ENCODE measurements around the gene STRBP. TPM values are rescaled to one million over a fixed set of nuclear protein-coding genes. Genes with fewer than 3 reads are reported as not detected.
"Not testable (repeated sequence)": the region's sequence is repeated elsewhere in the genome, so short reads cannot be mapped to it uniquely, and the experiment has no call there.

The STRBP gene
- 10.1 TPM for total RNA-seq

DNA sequence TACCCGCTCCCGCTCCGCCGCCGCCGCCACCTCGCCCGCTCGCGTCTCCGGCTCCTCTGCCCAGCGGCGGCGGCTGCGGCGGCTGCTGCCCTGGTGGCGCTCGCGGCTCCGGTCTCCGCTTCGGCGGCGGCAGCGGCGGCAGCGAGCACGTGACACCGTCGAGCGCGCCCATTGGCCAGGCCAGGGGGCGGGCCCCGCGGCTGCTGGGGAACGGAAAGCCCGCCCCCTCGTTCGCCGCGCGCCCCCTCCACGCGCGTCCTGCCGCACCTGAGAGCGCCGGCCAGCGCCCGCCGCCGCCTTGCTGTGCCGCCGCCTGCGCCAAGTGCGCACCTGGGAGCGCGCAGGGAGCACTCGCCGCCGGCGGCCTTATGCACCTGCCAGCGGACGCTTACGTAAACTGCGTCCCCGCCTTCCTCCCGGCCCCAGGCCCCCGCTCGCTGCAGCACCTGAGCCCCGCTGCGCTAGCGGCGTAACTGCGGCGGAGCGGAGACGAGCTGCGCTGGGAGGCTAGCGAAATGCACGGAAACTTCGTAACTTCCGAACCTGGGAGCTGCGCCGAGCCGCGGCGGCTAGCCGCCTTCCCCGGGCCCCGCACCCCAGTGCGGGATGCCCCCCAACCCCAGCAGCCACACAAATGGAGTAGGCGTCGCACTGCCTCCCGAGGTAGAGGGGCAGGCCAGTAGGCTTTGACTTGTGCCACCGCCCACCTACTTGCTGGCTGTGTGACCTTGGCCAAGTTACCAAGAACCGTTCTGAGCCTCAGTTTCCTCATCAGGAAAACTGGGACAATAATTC, at the start of gene STRBP:
Gene STRBP (minus strand): TSS at position 122 of the 795 bp plus-strand sequence. CDS start 84,452 bp downstream, outside the sequence.
- ATAC-seq, result peak; percentile 96
- peak; percentile 96 for DNase-seq (ENCODE audit: low spot score)

GRCh38 chr9:123316053-123316718, 47.8 kb upstream of the STRBP start:
- peak; percentile 48 for ATAC-seq
- no peak for DNase-seq (ENCODE audit: low spot score)

GRCh38 chr9:123315635-123316034, 47.2 kb upstream of the STRBP start:
- DNase-seq (ENCODE audit: low spot score), result no peak
- no peak for ATAC-seq

DNA sequence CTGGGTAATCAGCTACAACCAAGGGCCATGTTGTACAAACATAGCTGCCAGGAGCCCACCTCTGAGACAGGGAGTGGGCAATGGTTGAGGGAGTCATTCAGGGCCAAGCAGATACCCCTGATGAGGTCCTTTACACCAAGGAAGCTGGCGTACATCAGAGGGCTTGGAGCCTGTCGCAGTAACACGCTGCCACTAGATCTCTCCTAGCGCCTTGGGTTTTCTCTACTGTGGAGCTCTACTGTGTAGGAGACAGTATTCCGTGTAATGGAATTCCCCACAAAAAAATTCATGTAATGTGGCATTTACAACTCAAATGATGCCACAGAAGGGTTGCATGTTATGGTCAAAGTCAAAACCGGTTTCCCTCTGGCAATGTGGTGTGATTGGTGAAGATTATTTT, 46.2 kb upstream of the STRBP start:
- ATAC-seq (no peak), DNase-seq (ENCODE audit: low spot score) (no peak)

DNA sequence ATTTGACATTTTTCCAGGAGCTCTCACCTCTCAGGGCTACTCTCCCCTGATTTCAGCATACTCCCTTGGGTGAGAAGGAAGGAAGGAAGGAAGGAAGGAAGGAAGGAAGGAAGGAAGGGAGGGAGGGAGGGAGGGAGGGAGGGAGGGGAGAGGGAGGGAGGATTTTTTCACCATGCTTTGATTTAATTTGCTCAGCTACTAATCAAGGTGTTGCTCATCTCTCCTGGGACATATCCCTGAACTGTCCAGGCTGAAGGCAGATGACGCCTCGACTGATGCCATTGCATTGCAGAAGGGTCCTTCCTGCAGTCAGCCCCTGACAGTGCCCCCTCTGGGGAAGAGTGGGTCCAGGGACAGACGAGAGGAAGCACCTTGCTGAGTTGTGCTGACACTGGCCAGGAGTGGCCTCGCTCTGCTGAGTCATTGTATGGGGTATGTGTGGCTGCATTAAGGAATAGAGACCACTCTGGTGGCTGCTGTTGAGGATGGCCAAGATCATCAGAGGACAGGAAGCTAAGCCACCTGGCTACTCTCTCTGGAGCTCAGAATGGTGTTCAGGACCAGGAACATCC, 44.0 kb upstream of the STRBP start:
- DNase-seq (ENCODE audit: low spot score) (no peak), ATAC-seq (no peak)

- no peak for DNase-seq (ENCODE audit: low spot score)
- no peak for ATAC-seq
Measured at GRCh38 chr9:123311250-123311752, 42.9 kb upstream of the STRBP start.

DNA sequence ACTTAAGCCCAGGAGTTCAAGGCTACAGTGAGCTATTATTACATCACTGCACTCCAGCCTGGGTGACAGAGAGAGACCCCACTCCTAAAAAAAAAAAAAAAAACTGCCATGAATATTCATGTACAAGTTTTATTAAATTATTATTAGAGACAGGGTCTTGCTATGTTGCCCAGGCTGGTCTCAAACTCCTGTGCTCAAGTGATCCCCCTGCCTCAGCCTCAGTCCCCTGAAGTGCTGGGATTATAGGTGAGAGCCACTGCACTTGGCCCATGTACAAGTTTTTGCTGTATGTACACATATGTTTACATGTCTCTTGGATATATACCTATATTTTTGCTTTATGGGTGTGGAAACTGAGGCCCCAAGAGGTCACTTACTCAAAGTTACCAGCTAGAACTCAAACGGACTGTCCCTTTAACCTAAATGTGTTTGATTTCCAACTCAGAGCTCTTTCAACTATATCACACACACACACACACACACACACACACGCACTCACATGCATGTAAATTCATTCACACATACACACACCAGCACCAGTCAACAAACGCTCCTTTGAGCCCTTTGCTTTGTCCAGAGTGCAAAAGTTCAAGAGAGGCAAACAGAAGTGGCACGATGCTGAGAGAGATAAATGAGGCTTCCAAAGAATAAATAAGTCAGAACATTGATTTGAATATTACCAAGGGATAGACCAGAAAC, 42.3 kb upstream of the STRBP start:
- ATAC-seq (peak; percentile 73), DNase-seq (ENCODE audit: low spot score) (no peak)

GRCh38 chr9:123309611-123310010, 41.2 kb upstream of the STRBP start:
- ATAC-seq (no peak), DNase-seq (ENCODE audit: low spot score) (no peak)

DNA sequence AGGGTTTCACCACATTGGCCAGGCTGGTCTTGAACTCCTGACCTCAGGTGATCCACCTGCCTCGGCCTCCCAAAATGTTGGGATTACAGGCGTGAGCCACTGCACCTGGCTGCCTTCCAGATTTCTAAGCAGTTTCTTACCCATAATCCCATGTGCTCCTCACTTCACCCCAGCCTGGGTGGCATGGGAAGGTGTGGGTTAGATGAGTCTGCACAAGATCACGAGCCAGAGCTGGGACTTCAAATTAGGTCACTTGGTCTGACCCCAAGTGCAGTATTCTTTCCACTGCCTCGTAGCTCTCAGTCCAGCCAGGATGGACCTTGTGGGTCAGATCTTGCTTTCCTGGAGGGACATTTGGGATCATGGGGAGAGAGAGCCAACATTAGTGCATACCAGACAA, 37.5 kb upstream of the STRBP start:
- ATAC-seq (no peak), DNase-seq (ENCODE audit: low spot score) (no peak)

- no peak for DNase-seq (ENCODE audit: low spot score)
Measured at GRCh38 chr9:123304340-123304691, 35.9 kb upstream of the STRBP start.

DNA sequence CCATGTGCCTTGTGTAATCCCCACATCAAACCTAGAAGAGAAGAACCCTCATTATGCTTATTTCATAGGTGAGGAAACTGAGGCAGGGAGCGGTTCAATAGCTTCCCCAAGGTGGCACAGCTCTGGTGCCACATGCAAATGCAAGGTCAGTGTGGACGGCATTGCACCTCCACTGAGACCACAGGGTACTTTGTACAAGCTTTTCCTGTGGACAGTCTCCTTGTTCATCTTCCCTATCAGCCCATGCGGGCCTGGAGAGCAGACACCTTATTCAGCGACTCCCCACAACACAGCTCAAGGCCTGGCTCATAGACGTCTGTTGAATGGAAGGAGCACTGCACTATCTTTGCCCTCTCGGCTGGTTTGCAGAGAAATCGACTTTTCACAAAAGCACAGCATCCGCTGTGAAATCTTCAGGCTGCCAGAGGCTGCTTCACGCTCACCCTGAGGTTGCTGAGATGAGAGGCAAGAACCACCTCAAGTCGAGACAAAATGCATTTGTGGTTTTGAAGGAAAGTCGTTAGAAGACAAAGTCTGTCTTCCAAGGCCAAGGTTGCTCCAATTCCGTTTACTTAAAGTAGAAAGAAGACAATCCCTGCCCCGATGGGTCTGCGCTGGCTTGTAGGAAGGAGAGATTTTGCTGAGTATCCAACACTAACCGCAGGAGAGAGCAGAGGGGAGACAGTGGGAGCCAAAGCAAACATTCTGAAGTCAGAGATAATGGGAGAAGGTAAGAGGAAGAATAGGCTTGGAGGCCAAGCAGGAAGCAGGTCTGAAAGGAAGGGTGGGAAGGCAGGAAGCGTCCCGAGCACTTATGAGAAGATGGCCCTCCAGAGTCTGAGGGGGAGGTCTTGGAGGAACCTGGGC, 34.2 kb upstream of the STRBP start:
- ATAC-seq, result no peak
- DNase-seq (ENCODE audit: low spot score), result no peak

More at GRCh38 chr9:123304340-123304691, 35.9 kb upstream of the STRBP start:
- no peak for ATAC-seq

DNA sequence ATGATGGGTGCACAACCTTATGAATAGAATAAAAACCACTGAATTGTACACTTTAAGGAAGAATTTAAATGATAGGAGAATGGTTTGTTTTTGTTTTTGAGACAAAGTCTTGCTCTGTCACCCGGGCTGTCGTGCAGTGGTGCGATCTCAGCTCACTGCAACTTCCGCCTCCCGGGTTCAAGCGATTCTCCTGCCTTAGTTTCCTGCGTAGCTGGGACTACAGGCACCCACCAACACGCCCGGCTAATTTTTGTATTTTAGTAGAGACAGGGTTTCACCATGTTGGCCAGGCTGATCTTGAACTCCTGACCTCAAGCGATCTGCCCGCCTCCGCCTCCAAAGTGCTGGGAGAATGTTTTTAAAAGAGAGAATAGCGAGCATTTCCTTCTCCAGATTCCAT, 33.5 kb upstream of the STRBP start:
- DNase-seq (ENCODE audit: low spot score); ATAC-seq: not testable (repeated sequence)

- ATAC-seq, result no peak
- DNase-seq (ENCODE audit: low spot score), result no peak
Measured at GRCh38 chr9:123300554-123300953, 32.2 kb upstream of the STRBP start.

GRCh38 chr9:123299558-123300126, 31.3 kb upstream of the STRBP start:
- DNase-seq (ENCODE audit: low spot score), result no peak

GRCh38 chr9:123296174-123296573, 27.8 kb upstream of the STRBP start:
- DNase-seq (ENCODE audit: low spot score) (no peak), ATAC-seq (no peak)

More at GRCh38 chr9:123299558-123300126, 31.3 kb upstream of the STRBP start:
- no peak for ATAC-seq

DNA sequence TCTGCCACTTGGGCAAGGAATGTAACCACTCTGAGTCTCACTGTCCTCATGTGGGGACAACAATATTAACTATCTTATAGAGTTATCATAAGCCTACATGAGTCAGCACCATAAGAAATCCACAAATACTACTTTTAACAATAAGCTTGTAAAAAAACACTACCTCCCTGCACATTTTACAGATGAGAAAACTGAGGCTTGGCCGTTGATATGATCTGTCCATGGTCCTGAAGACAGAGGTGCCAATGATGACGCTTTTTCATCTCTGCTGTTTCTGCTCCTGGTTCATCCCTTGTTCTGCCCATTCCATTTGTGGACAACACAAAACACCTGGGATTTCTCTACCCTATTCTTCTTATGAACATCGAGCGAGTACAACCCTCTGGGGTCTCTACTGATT, 23.4 kb upstream of the STRBP start:
- DNase-seq (ENCODE audit: low spot score) (no peak), ATAC-seq (no peak)

GRCh38 chr9:123290764-123291163, 22.4 kb upstream of the STRBP start:
- no peak for ATAC-seq
- no peak for DNase-seq (ENCODE audit: low spot score)

GRCh38 chr9:123287639-123288038, 19.3 kb upstream of the STRBP start:
- no peak for ATAC-seq
- no peak for DNase-seq (ENCODE audit: low spot score)

DNA sequence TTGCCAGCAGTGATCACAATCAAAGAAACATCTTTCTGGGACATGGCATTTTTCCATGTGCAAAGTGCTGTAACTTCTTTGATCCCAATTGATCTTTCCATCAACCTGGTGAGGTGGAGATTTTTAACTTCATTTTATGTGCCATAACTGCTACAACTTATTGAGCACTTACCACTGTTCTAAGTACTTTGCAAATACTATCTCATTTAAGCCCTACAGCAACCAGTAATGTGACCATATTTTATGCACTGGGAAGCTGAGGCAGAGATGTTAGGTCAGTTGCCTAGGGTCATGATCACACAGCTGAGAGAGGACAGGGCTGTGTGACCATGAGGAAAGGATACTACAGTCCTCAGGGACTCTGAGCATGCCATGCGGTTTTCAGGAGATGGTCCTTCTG, 17.9 kb upstream of the STRBP start:
- DNase-seq (ENCODE audit: low spot score) (no peak), ATAC-seq (no peak)

GRCh38 chr9:123284656-123285055, 16.3 kb upstream of the STRBP start:
- ATAC-seq (no peak), DNase-seq (ENCODE audit: low spot score) (no peak)
